ENCODE results near the gene OCA2.

DNA sequence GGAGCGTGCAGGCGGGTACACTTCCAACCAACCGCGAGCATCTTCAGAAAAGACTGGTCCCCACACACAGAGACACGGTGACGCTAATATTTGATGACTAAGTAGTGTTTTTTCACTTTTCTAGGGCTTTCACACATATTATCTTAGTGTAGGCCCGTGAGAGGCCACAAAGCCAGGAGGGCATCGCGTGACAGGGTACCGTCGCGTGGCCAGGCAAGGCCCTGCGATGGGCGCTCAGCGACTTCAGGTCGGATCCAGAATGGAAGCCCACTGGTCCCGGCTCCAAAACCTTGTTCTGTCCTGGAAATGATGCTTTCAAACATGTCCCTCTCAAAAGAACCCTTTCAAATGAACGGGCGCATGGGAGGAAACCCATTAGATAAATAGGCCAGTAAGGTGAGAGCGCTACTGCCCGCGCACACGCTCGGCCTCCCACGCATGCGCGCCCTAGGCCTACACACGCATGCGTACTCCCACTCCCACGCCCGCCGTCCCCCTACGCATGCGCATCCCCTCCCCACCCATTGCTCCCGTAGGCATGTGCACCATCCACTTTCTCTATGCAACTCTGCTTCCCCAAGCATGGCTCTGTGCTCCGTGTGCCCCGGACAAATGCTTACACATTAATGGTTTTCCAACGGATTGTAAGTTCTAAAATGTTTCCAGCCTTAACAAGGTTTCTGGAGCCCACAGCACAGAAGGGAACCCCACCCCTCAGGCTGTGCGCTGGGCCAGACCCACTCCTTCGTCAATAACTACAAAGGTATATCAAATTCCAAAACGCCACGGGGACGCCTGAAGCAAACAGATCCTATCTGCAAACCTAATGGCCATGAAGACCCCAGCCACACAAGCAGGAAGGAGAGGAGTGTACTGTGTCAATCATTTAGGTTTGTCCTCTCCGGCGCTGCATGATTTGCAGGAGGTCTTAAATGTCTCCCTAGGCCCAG is 72.1 kb downstream of the OCA2 start:
- TF ChIP-seq CTCF (IDR thresholded peaks at IDR 0.05; ENCODE audit: poor library complexity, severe bottlenecking) (no peak), POLR2AphosphoS5 (IDR thresholded peaks at IDR 0.05) (no peak), EP300 (conservative IDR thresholded peaks at IDR 0.05; ENCODE audit: poor library complexity, severe bottlenecking) (no peak), EZH2 (IDR thresholded peaks at IDR 0.05; ENCODE audit: borderline replicate concordance, insufficient read depth, low read length, poor library complexity, severe bottlenecking) (no peak), MXI1 (conservative IDR thresholded peaks at IDR 0.05; ENCODE audit: poor library complexity, severe bottlenecking) (no peak), TAF1 (IDR thresholded peaks at IDR 0.05; ENCODE audit: low read depth) (no peak)
- TF ChIP-seq, protein P1, sequence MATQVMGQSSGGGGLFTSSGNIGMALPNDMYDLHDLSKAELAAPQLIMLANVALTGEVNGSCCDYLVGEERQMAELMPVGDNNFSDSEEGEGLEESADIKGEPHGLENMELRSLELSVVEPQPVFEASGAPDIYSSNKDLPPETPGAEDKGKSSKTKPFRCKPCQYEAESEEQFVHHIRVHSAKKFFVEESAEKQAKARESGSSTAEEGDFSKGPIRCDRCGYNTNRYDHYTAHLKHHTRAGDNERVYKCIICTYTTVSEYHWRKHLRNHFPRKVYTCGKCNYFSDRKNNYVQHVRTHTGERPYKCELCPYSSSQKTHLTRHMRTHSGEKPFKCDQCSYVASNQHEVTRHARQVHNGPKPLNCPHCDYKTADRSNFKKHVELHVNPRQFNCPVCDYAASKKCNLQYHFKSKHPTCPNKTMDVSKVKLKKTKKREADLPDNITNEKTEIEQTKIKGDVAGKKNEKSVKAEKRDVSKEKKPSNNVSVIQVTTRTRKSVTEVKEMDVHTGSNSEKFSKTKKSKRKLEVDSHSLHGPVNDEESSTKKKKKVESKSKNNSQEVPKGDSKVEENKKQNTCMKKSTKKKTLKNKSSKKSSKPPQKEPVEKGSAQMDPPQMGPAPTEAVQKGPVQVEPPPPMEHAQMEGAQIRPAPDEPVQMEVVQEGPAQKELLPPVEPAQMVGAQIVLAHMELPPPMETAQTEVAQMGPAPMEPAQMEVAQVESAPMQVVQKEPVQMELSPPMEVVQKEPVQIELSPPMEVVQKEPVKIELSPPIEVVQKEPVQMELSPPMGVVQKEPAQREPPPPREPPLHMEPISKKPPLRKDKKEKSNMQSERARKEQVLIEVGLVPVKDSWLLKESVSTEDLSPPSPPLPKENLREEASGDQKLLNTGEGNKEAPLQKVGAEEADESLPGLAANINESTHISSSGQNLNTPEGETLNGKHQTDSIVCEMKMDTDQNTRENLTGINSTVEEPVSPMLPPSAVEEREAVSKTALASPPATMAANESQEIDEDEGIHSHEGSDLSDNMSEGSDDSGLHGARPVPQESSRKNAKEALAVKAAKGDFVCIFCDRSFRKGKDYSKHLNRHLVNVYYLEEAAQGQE (IDR thresholded peaks at IDR 0.05; ENCODE audit: borderline replicate concordance): no peak

Data from neural cell (in vitro differentiated cells).